Pancreas (tissue), 10 donors: Measurements from ENCODE around the gene DDOST. TPM values are rescaled to one million over a fixed set of nuclear protein-coding genes. Genes with fewer than 3 reads are reported as not detected.

Experiments
- ATAC-seq, 4 donors: fragments of 200-7000 bp; cut with Tn5 transposase; one replicate each; pipeline versions ENCODE4 v1.8.0 to v1.9.1; 2020; ENCODE audit warnings: mild to moderate bottlenecking in 4 of 4, moderate library complexity in 4 of 4
- DNase-seq, 6 donors: peaks; one replicate each; pipeline ENCODE4 v3.0.0-alpha.2; 2020
- FAIRE-seq: peaks from 2 replicates; lab custom pipeline; 2012; peaks lifted over from hg19 to GRCh38; lab: Jason Lieb, UNC
- H3K27ac ChIP-seq, 4 donors: fragments of 200-600 bp; sonication (generic); 1 replicate in 3 of 4; 2 replicates in 1 of 4; pipeline versions ENCODE4 v1.5.0 to v1.8.0; 2020
- H3K27me3 ChIP-seq, 4 donors: fragments of 200-600 bp; one replicate each; pipeline ENCODE4 v1.8.0; 2021
- H3K36me3 ChIP-seq, 3 donors: fragments of 200-600 bp; sonication (generic) in 1 of 3; one replicate each; pipeline versions ENCODE4 v1.5.0 to v1.8.0; 2020 to 2021
- H3K4me1 ChIP-seq, 3 donors: fragments of 200-600 bp; one replicate each; pipeline ENCODE4 v1.8.0; 2021
- H3K4me3 ChIP-seq, 4 donors: fragments of 200-600 bp; sonication (generic) in 2 of 4; one replicate each; pipeline versions ENCODE4 v1.5.0 to v1.8.0; 2020 to 2021
- H3K9me3 ChIP-seq, 4 donors: fragments of 200-600 bp; one replicate each; pipeline ENCODE4 v1.8.0; 2021
- WGBS, 2 donors: extraction: QIAGEN DNeasy Blood & Tissue Kit; methylation state at CpG; one replicate each; pipeline ENCODE4 v1.1.7; 2013; 5-methylcytosine and 5-hydroxymethylcytosine counted together
- intact Hi-C, 3 donors: fragments of 100-400 bp; cut with DNase I; formaldehyde crosslinking; loops; one replicate each; pipeline versions ENCODE4 v1.11.1 to v1.14.2; 2022
- polyA plus RNA-seq, 2 donors: library from polyadenylated mRNA; stranded (reverse); fragments of 200-250 nt; gene quantifications; one replicate each; pipeline ENCODE4 v1.2.3, GENCODE V29; 2013
- total RNA-seq, 6 donors: library from RNA; stranded (reverse); fragmentation: NEBNext Ultra II Directional in 4 of 6; extraction: Animal tissue kit (Norgen Biotek cat#: 25700) in 4 of 6; gene quantifications; one replicate each; pipeline versions ENCODE4 v1.2.1 to v1.2.4, GENCODE V29; 2021 to 2023
- TF ChIP-seq, protein P1 (sequence below), 4 donors: fragments of 200-600 bp; sonication (generic) in 3 of 4; IDR thresholded peaks; one replicate each; pipeline versions ENCODE4 v1.5.0 to v1.8.0; 2021; ENCODE audit warnings: antibody characterized with exemption in 4 of 4
- donor health status: healthy with polysubstance abuse.
- donor health status: DM: no; HTN: no; CAD: no; lungs with moderate emphysema.
- donor health status: DM: no; HTN: no; CAD: no.
- donor health status: control.
- donor health status: control.
- donor health status: Bipolar disorder and iron deficiency.
- donor health status: DM: yes; HTN: yes; CAD: no.
- donor health status: DM: no; HTN: no; CAD: no.
- donor health status: DM: no; HTN: no; CAD: no.
- donor health status: DM: yes; HTN: yes; CAD: no.

The DDOST gene
- total RNA-seq (100 to 1,000 TPM; 112 to 190 (median 141) TPM), polyA plus RNA-seq (100 to 1,000 TPM in 1 of 2 donors, 10 to 100 TPM in 1; 98.2 to 127 TPM)

- intact Hi-C loops = no loop called here
These were observed at the start of gene DDOST for GRCh38 chr1:20661207-20662109. Gene DDOST, minus strand, starts transcription at chr1:20661369. Its CDS starts 19 bp downstream, at chr1:20661350.

GRCh38 chr1:20710469-20711284 is 49.5 kb upstream of the DDOST start:
- Histone ChIP-seq H3K9me3 (no peaks in the 10 kb centered on the region), H3K27ac (no peak overlapping the region), H3K27me3 (no peaks in the 10 kb centered on the region), H3K4me1 (no peaks in the 10 kb centered on the region), H3K4me3 (no peak overlapping the region), H3K36me3 (no peaks in the 10 kb centered on the region)
- intact Hi-C loops = no loop called here
- TF ChIP-seq, protein P1, sequence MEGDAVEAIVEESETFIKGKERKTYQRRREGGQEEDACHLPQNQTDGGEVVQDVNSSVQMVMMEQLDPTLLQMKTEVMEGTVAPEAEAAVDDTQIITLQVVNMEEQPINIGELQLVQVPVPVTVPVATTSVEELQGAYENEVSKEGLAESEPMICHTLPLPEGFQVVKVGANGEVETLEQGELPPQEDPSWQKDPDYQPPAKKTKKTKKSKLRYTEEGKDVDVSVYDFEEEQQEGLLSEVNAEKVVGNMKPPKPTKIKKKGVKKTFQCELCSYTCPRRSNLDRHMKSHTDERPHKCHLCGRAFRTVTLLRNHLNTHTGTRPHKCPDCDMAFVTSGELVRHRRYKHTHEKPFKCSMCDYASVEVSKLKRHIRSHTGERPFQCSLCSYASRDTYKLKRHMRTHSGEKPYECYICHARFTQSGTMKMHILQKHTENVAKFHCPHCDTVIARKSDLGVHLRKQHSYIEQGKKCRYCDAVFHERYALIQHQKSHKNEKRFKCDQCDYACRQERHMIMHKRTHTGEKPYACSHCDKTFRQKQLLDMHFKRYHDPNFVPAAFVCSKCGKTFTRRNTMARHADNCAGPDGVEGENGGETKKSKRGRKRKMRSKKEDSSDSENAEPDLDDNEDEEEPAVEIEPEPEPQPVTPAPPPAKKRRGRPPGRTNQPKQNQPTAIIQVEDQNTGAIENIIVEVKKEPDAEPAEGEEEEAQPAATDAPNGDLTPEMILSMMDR (IDR thresholded peaks at IDR 0.05) = no peak
- ATAC-seq (no peak), FAIRE-seq (no peak), DNase-seq (no peak)
- WGBS, 2 donors = 58 to 65% methylated on average over 18 of the region's 18 CpGs

More at GRCh38 chr1:20661207-20662109, at the start of gene DDOST:
- WGBS, 2 donors = 0 to 1% methylated on average over 57 to 58 of the region's 58 CpGs
- H3K4me3 ChIP-seq = peak within 1 kb of the TSS; percentile 71 to 96 (median 81)
- H3K36me3 ChIP-seq = peaks cover 0 to 9% (median 6%) of the 10 kb centered on the region in 3 donors
- TF ChIP-seq, protein P1 (IDR thresholded peaks at IDR 0.05) = peak in 3 of 4 donors; percentile 10 to 30 (median 11)
- ATAC-seq (peak; percentile 96 to 99 (median 97)), DNase-seq (peak; percentile 95 to 99 (median 96)), FAIRE-seq (peak; percentile 97)
- no peaks in the 10 kb centered on the region for H3K9me3 ChIP-seq
- peaks cover 0 to 17% (median 17%) of the 10 kb centered on the region in 3 donors for H3K4me1 ChIP-seq
- no peaks in the 10 kb centered on the region for H3K27me3 ChIP-seq
- peak within 1 kb of the TSS; percentile 58 to 76 (median 68) for H3K27ac ChIP-seq

GRCh38 chr1:20709868-20710267 is 48.7 kb upstream of the DDOST start:
- TF ChIP-seq, protein P1 (IDR thresholded peaks at IDR 0.05) = no peak
- intact Hi-C loops = no loop called here
- Histone ChIP-seq H3K27me3 (no peaks in the 10 kb centered on the region), H3K9me3 (no peaks in the 10 kb centered on the region), H3K4me1 (no peaks in the 10 kb centered on the region), H3K27ac (no peak overlapping the region), H3K36me3 (no peaks in the 10 kb centered on the region), H3K4me3 (no peak overlapping the region)
- 84 to 97% methylated on average over 3 of the region's 3 CpGs for WGBS, 2 donors
- ATAC-seq (no peak), FAIRE-seq (no peak), DNase-seq (no peak)

DNA sequence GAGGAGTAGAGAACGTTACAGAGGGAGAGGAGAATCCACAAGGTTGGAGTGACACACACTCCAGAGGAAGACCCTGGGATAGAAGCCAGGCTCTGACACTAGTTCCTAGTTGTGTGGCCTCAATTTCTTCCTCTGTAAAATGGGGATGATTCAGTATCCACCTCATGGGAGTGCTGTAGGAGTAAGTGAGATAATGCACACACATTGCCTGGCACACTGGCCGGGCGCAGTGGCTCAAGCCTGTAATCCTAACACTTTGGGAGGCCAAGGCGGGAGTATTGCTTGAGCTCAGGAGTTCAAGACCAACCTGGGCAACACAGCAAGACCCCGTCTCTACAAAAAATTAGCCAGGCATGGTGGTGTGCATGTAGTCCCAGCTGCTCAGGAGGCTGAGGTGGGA is 47.7 kb upstream of the DDOST start:
- H3K27ac ChIP-seq = no peak overlapping the region
- DNase-seq (no peak), FAIRE-seq (no peak), ATAC-seq (no peak)
- H3K4me3 ChIP-seq = no peak overlapping the region
- no peaks in the 10 kb centered on the region for H3K36me3 ChIP-seq
- whole genome bisulfite sequencing, 2 donors = 79 to 90% methylated on average over 5 of the region's 5 CpGs
- no peaks in the 10 kb centered on the region for H3K9me3 ChIP-seq
- no peaks in the 10 kb centered on the region for H3K27me3 ChIP-seq
- H3K4me1 ChIP-seq = no peaks in the 10 kb centered on the region
- intact Hi-C loops = no loop called here
- TF ChIP-seq, protein P1 (IDR thresholded peaks at IDR 0.05) = no peak
